GM21447 (cell line): Measurements from ENCODE around the gene CNOT6.

Experiments used
- ATAC-seq: cut with Tn5 transposase; IDR thresholded peaks from one replicate; pipeline ENCODE4 v1.9.1; 2021; ENCODE audit not compliant: unreplicated experiment

CNOT6 gene

DNA sequence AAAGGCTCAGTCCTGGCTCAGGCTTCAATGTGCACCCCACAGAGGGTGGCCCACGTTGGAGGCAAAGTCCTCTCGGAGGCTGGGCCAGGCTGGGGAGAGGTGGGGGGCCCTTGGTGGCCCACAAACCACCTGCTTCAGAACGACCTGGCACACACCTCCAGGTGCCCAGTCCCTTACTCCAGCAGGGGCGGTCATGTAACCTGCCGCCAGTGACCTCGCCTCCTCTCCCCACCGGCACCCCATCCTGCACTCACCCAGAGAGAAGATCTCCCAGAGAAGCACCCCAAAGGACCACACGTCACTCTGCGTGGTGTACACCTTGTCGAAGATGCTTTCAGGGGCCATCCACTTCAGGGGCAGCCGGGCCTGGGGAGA, 119.6 kb downstream of the CNOT6 start:
- no peak for ATAC-seq

DNA sequence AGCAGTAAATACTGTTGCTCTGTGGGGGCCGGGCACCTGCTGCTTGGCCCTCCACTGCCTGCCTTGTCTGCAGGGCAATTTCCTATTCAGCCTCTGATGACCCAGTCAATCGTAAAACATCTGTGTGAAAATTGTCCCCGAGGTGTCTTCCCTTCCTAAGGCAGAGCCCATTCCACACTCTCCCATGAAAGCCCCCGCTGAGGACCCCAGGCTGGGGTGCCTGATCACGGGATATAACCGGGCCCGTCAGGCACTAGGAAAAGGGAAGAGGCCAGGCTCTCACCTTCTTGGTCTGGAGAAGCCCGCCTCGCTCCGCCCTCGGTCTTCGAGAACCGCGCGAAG, 124.3 kb downstream of the CNOT6 start:
- no peak for ATAC-seq

GRCh38 chr5:180618829-180619562, 124.8 kb downstream of the CNOT6 start:
- ATAC-seq = no peak

GRCh38 chr5:180619563-180619915, 125.4 kb downstream of the CNOT6 start:
- ATAC-seq = no peak

DNA sequence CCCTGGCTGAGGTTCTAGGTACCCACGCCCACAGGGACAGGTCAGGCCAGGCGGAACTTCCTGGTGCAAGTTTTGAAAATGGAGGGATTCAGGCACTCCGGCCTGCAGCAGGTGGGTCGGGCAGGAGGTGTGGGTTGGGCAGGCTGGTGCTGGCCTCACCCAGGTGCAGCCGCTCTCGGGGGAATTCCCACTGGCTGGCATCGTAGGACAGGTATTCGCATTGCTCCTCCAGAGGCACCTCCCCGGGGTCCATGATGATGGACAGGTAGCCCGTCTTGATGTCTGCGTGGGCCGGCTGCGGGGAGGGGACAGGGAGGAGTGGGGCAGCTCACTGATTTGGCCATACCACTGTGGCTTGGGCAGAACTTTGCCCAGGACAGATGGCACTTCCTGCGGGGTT, 125.8 kb downstream of the CNOT6 start:
- ATAC-seq = no peak

GRCh38 chr5:180621311-180621710, 127.1 kb downstream of the CNOT6 start:
- ATAC-seq = no peak

DNA sequence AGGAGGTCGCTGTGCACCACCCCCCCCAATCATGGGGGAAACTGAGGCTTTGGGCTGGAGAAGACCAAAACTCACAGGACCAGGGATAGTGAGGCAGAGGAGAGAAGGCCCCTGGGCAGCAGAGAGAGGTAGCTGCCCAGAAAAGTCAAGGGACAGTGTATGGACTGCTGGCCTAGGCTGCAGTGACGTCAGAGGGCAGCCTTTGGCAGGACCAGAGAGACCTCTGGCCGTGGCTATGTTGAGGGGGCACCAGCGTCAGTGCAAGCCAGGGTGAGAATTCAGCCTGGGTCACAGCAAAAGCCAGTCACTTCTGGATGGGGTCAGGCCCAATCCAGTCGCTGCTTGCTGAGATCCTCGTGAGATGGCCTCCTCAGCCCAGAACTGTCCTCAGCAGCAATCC, 128.7 kb downstream of the CNOT6 start:
- no peak for ATAC-seq

GRCh38 chr5:180623411-180623834, 129.2 kb downstream of the CNOT6 start:
- no peak for ATAC-seq

GRCh38 chr5:180623844-180624243, 129.7 kb downstream of the CNOT6 start:
- no peak for ATAC-seq

GRCh38 chr5:180624587-180624986, 130.4 kb downstream of the CNOT6 start:
- ATAC-seq = no peak

DNA sequence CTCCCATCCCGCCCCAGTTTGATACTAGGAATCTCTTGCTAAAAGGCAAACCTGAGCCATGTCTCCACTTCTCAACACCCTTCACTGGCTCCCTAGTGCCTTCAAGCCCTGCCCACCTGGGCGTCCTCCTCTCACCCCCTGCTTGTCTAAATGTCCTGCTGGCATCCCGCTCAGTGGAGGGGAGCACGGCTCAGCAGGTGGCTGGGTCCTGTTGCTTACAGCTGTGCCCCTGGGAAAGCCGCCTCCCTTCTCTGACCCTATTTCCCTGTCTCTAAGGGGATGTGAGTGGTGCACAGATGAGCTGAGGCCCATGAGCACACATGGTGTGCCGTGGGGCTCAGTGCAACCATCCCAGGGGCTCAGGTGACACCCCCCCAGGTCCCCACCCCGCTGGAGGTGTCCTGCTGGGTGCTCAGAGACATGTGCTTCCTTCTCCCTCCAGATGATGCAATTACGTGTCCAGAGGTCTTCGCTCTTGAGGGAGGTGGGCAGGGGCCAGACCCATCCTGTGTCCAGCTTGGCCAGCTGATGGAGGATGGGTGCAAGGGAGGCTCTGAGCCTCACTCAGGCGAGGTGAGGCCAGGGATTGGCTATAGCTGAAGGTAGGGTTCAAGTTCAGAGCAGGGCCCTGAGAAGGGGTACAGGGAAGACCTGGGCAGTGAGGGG, 131.1 kb downstream of the CNOT6 start:
- ATAC-seq = no peak

GRCh38 chr5:180625791-180626660, 131.8 kb downstream of the CNOT6 start:
- ATAC-seq = no peak

DNA sequence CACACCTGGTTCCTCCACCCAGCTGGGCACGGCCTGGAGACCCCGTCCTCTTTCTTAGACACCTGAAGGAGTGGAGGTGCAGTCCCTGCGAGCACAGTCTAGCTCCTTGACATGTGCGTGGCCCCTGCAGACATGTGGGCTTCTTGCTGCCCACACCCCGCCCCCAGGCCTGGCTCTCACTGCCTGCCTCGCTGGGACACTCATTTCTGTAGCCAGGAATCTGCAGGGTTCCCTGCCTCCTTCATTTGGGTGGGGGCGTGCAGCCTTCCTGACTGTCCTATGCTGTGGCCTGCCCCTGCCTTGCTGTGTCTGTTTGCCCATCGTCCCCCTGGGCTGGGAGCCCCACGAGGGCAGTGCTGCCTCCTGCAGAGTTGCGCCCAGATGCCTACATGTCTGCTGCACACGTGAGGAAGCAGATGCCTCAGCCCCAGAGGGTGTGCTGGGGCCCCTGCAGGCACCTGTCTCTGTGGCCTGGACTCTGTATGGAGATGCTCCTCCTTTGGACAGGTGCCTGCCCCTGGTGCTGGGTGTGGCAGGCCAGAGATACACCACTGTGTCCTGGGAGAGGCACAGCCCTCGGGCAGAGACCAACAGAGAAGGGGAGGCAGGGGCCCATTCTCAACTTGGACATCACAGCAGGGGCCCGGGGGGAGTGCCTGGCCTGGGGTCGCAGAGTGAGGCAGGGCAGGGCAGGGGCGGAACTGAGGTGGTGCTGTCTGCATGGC, 132.6 kb downstream of the CNOT6 start:
- no peak for ATAC-seq

DNA sequence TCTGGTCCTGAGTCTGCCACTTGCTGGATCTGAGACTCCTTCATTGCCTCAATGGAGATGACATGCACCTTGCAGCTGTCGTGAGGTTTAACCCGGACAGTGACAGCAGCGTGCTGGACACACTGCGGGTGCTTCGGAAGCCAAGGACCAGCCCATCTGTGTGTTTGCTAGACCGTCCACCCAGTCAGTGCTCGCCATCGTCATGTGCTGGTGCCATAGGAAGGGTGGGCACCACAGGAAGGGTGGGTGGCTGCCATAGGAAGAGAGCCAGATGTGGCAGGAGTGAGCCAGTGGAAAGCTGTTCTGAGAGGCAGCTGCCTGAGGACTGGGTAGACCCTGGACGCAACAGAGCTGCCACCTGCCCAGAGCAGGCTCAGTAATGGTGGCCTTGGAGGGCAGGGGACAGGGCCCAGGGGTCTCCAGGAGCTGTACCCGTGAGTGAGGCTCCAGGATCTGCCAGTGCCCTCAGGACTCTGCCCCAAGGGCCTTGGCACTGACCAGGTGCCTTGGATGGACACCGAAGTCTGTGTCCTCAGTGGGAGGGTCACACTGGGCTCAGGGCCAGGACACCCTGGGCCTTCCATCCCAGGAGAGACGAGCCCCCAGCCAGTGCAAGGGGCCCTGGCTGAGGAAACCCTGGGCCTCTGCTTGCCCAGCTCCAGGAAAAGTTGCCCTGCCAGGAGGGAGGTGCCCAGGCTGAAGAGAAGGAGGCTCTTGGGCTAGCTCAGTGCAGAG, 133.4 kb downstream of the CNOT6 start:
- ATAC-seq = no peak
